CD8-positive, alpha-beta memory T cell (primary cell): ENCODE results near the gene MYO1D. TPM values are rescaled to one million over a fixed set of nuclear protein-coding genes. Genes with fewer than 3 reads are reported as not detected.

Experiments
- CTCF ChIA-PET: fragments of 350-600 bp; sonication (Branson Sonifier 250); formaldehyde crosslinking; loops from one replicate; lab custom pipeline; 2021; ENCODE audit warnings: antibody characterized with exemption; lab: Charles Lee
- POLR2A ChIA-PET: fragments of 350-600 bp; sonication (Branson Sonifier 250); formaldehyde crosslinking; loops from one replicate; lab custom pipeline; 2021; ENCODE audit warnings: antibody characterized with exemption; lab: Charles Lee
- DNase-seq, 5 donors: peaks; one replicate each; pipeline versions ENCODE4 v3.0.0 to v3.0.0-alpha.2; 2020 to 2022; ENCODE audit warnings: mixed read lengths in 1 of 5
- H3K27ac ChIP-seq: one replicate; pipeline ENCODE4 v1.7.0; 2013; ENCODE audit warnings: low read depth, mild to moderate bottlenecking, low read length, moderate library complexity
- H3K27me3 ChIP-seq: 2 replicates; pipeline ENCODE4 v1.7.0; 2013; ENCODE audit warnings: low read length, mild to moderate bottlenecking; ENCODE audit not compliant: insufficient read depth, poor library complexity, severe bottlenecking
- H3K36me3 ChIP-seq: 2 replicates; pipeline ENCODE4 v1.7.0; 2013; ENCODE audit warnings: mild to moderate bottlenecking, low read length, moderate library complexity; ENCODE audit not compliant: insufficient read depth
- H3K4me1 ChIP-seq: 2 replicates; pipeline ENCODE4 v1.7.0; 2013; ENCODE audit warnings: mild to moderate bottlenecking, low read length, moderate library complexity; ENCODE audit not compliant: insufficient read depth
- H3K4me3 ChIP-seq: 2 replicates; pipeline ENCODE4 v1.7.0; 2013; ENCODE audit warnings: mild to moderate bottlenecking, low read length
- H3K9me3 ChIP-seq: 2 replicates; pipeline ENCODE4 v1.7.0; 2013; ENCODE audit warnings: mild to moderate bottlenecking, low read length
- H3K27ac Mint-ChIP-seq, 8 donors: one replicate each; pipeline ENCODE4 v1.8.0; 2020 to 2021; ENCODE audit warnings: mixed read lengths in 8 of 8, mild to moderate bottlenecking in 6 of 8, inconsistent platforms in 3 of 8, moderate library complexity in 3 of 8
- H3K27me3 Mint-ChIP-seq, 2 donors: one replicate each; pipeline ENCODE4 v1.8.0; 2020 to 2021; ENCODE audit warnings: mixed read lengths in 2 of 2, mild to moderate bottlenecking in 1 of 2, moderate library complexity in 1 of 2
- H3K36me3 Mint-ChIP-seq, 3 donors: one replicate each; pipeline ENCODE4 v1.8.0; 2020 to 2021; ENCODE audit warnings: mixed read lengths in 3 of 3, inconsistent platforms in 1 of 3, mild to moderate bottlenecking in 1 of 3
- H3K4me1 Mint-ChIP-seq, 3 donors: one replicate each; pipeline ENCODE4 v1.8.0; 2020 to 2021; ENCODE audit warnings: mixed read lengths in 3 of 3, inconsistent platforms in 1 of 3, mild to moderate bottlenecking in 1 of 3
- H3K4me3 Mint-ChIP-seq, 7 donors: one replicate each; pipeline ENCODE4 v1.8.0; 2020 to 2021; ENCODE audit warnings: mixed read lengths in 7 of 7, mild to moderate bottlenecking in 6 of 7, moderate library complexity in 4 of 7, inconsistent platforms in 2 of 7
- H3K9me3 Mint-ChIP-seq, 5 donors: one replicate each; pipeline ENCODE4 v1.8.0; 2020 to 2022; ENCODE audit warnings: mixed read lengths in 5 of 5, mild to moderate bottlenecking in 3 of 5, moderate library complexity in 2 of 5, inconsistent platforms in 1 of 5
- polyA plus RNA-seq: library from polyadenylated mRNA; unstranded; fragments of 300-500 nt; fragmentation: Illumina TruSeq; gene quantifications from one replicate; pipeline ENCODE4 v1.2.3, GENCODE V29; 2021
- total RNA-seq, 2 experiments: library from RNA; stranded (reverse); gene quantifications; one replicate each; pipeline ENCODE4 v1.2.3, GENCODE V29; 2021

MYO1D gene
- total and polyA plus RNA-seq, 3 experiments from 2014 or later: 9.0 to 15.8 (median 11.5) TPM

- ChIA-PET POLR2A (no interaction called here), CTCF (interaction anchor here (0.9 kb wide), 1 partner anchor 23 kb away, joined by 3 read pairs; no protein-coding TSS in a partner anchor)
- Mint-ChIP-seq H3K9me3 (no peaks in the 10 kb centered on the region), H3K36me3 (peaks cover 0 to 1% (median 0%) of the 10 kb centered on the region in 3 donors), H3K4me1 (peaks cover 0 to 2% (median 0%) of the 10 kb centered on the region in 3 donors), H3K4me3 (no peak overlapping the region), H3K27me3 (peaks cover 0 to 4% of the 10 kb centered on the region in 2 donors), H3K27ac (no peak overlapping the region)
- Histone ChIP-seq H3K27ac (no peak overlapping the region), H3K4me3 (no peak overlapping the region), H3K9me3 (no peaks in the 10 kb centered on the region), H3K4me1 (no peaks in the 10 kb centered on the region), H3K27me3 (no peaks in the 10 kb centered on the region), H3K36me3 (no peaks in the 10 kb centered on the region)
- no peak for DNase-seq
These were observed 22.7 kb downstream of the MYO1D start for GRCh38 chr17:32854207-32854606.

- no peaks in the 10 kb centered on the region for H3K27me3 ChIP-seq
- H3K4me1 ChIP-seq: no peaks in the 10 kb centered on the region
- Mint-ChIP-seq H3K4me1 (peaks cover 0 to 2% (median 0%) of the 10 kb centered on the region in 3 donors), H3K4me3 (no peak overlapping the region), H3K27me3 (peaks cover 0 to 4% of the 10 kb centered on the region in 2 donors), H3K27ac (no peak overlapping the region), H3K36me3 (peaks cover 0 to 1% (median 0%) of the 10 kb centered on the region in 3 donors), H3K9me3 (no peaks in the 10 kb centered on the region)
- no peak overlapping the region for H3K27ac ChIP-seq
- no peaks in the 10 kb centered on the region for H3K9me3 ChIP-seq
- H3K36me3 ChIP-seq: no peaks in the 10 kb centered on the region
- ChIA-PET POLR2A (no interaction called here), CTCF (no interaction called here)
- no peak overlapping the region for H3K4me3 ChIP-seq
- DNase-seq: no peak
These were observed 24.1 kb downstream of the MYO1D start for GRCh38 chr17:32852811-32853210.

- H3K36me3 ChIP-seq: no peaks in the 10 kb centered on the region
- Mint-ChIP-seq H3K27ac (no peak overlapping the region), H3K4me3 (no peak overlapping the region), H3K4me1 (peaks cover 0 to 2% (median 0%) of the 10 kb centered on the region in 3 donors), H3K9me3 (no peaks in the 10 kb centered on the region), H3K36me3 (no peaks in the 10 kb centered on the region), H3K27me3 (peaks cover 0 to 4% of the 10 kb centered on the region in 2 donors)
- ChIA-PET POLR2A (no interaction called here), CTCF (no interaction called here)
- no peaks in the 10 kb centered on the region for H3K27me3 ChIP-seq
- no peak overlapping the region for H3K4me3 ChIP-seq
- no peak overlapping the region for H3K27ac ChIP-seq
- no peaks in the 10 kb centered on the region for H3K4me1 ChIP-seq
- no peak for DNase-seq
- H3K9me3 ChIP-seq: no peaks in the 10 kb centered on the region
These were observed 27.0 kb downstream of the MYO1D start for GRCh38 chr17:32849879-32850278.

- H3K9me3 Mint-ChIP-seq: no peaks in the 10 kb centered on the region
- no peaks in the 10 kb centered on the region for H3K36me3 Mint-ChIP-seq
- POLR2A ChIA-PET: no interaction called here
- no peaks in the 10 kb centered on the region for H3K4me1 ChIP-seq
- H3K27me3 ChIP-seq: no peaks in the 10 kb centered on the region
- H3K27ac ChIP-seq: no peak overlapping the region
- H3K27me3 Mint-ChIP-seq: peaks cover 1 to 9% of the 10 kb centered on the region in 2 donors
- no peak overlapping the region for H3K27ac Mint-ChIP-seq
- no peak overlapping the region for H3K4me3 Mint-ChIP-seq
- H3K9me3 ChIP-seq: no peaks in the 10 kb centered on the region
- DNase-seq: no peak
- no peaks in the 10 kb centered on the region for H3K36me3 ChIP-seq
- peaks cover 0 to 2% (median 0%) of the 10 kb centered on the region in 3 donors for H3K4me1 Mint-ChIP-seq
- CTCF ChIA-PET: no interaction called here
- no peak overlapping the region for H3K4me3 ChIP-seq
These were observed 28.9 kb downstream of the MYO1D start for GRCh38 chr17:32847977-32848376.

GRCh38 chr17:32846143-32846542, 30.8 kb downstream of the MYO1D start:
- H3K9me3 ChIP-seq: no peaks in the 10 kb centered on the region
- H3K36me3 ChIP-seq: no peaks in the 10 kb centered on the region
- H3K4me1 ChIP-seq: no peaks in the 10 kb centered on the region
- DNase-seq: no peak
- H3K27me3 ChIP-seq: no peaks in the 10 kb centered on the region
- Mint-ChIP-seq H3K9me3 (no peaks in the 10 kb centered on the region), H3K4me3 (no peak overlapping the region), H3K4me1 (peaks cover 0 to under 1% (median 0%) of the 10 kb centered on the region in 3 donors), H3K36me3 (no peaks in the 10 kb centered on the region), H3K27me3 (peaks cover 1 to 6% of the 10 kb centered on the region in 2 donors), H3K27ac (peak overlapping the region in 1 of 8 donors; percentile 11)
- POLR2A ChIA-PET: no interaction called here
- H3K4me3 ChIP-seq: no peak overlapping the region
- no peak overlapping the region for H3K27ac ChIP-seq
- CTCF ChIA-PET: no interaction called here

GRCh38 chr17:32840241-32840640, 36.7 kb downstream of the MYO1D start:
- Histone ChIP-seq H3K9me3 (no peaks in the 10 kb centered on the region), H3K27ac (no peak overlapping the region), H3K36me3 (no peaks in the 10 kb centered on the region), H3K4me1 (no peaks in the 10 kb centered on the region), H3K27me3 (no peaks in the 10 kb centered on the region), H3K4me3 (no peak overlapping the region)
- Mint-ChIP-seq H3K36me3 (peaks cover 0 to 1% (median 0%) of the 10 kb centered on the region in 3 donors), H3K27ac (no peak overlapping the region), H3K9me3 (no peaks in the 10 kb centered on the region), H3K27me3 (peaks cover 5 to 6% of the 10 kb centered on the region in 2 donors), H3K4me1 (peaks cover 0 to 3% (median 0%) of the 10 kb centered on the region in 3 donors), H3K4me3 (no peak overlapping the region)
- ChIA-PET CTCF (no interaction called here), POLR2A (no interaction called here)
- no peak for DNase-seq

- Mint-ChIP-seq H3K4me3 (no peak overlapping the region), H3K27ac (peak overlapping the region in 1 of 8 donors; percentile 48), H3K9me3 (no peaks in the 10 kb centered on the region), H3K4me1 (peaks cover 0 to 3% (median 2%) of the 10 kb centered on the region in 3 donors), H3K36me3 (peaks cover 0 to 4% (median 0%) of the 10 kb centered on the region in 3 donors), H3K27me3 (peaks cover 5 to 6% of the 10 kb centered on the region in 2 donors)
- H3K4me1 ChIP-seq: no peaks in the 10 kb centered on the region
- H3K36me3 ChIP-seq: no peaks in the 10 kb centered on the region
- H3K9me3 ChIP-seq: no peaks in the 10 kb centered on the region
- ChIA-PET CTCF (interaction anchor here (1.5 kb wide), 1 partner anchor 54 kb away, joined by 4 read pairs; no protein-coding TSS in a partner anchor), POLR2A (no interaction called here)
- H3K27me3 ChIP-seq: no peaks in the 10 kb centered on the region
- H3K27ac ChIP-seq: no peak overlapping the region
- no peak for DNase-seq
- H3K4me3 ChIP-seq: no peak overlapping the region
These were observed 40.4 kb downstream of the MYO1D start for GRCh38 chr17:32836527-32836926.

- Histone ChIP-seq H3K4me1 (no peaks in the 10 kb centered on the region), H3K27me3 (no peaks in the 10 kb centered on the region), H3K36me3 (no peaks in the 10 kb centered on the region), H3K9me3 (no peaks in the 10 kb centered on the region), H3K4me3 (no peak overlapping the region), H3K27ac (no peak overlapping the region)
- Mint-ChIP-seq H3K27me3 (peaks cover 4 to 5% of the 10 kb centered on the region in 2 donors), H3K9me3 (no peaks in the 10 kb centered on the region), H3K4me1 (peaks cover 0 to 3% (median 2%) of the 10 kb centered on the region in 3 donors), H3K27ac (no peak overlapping the region), H3K4me3 (no peak overlapping the region), H3K36me3 (peaks cover 0 to 4% (median 0%) of the 10 kb centered on the region in 3 donors)
- DNase-seq: no peak
- POLR2A ChIA-PET: interaction anchor here (0.7 kb wide), 1 partner anchor 42 kb away, joined by 4 read pairs; the partner anchor contains the start of gene MYO1D
- CTCF ChIA-PET: interaction anchor here (1.3 kb wide), 1 partner anchor 26 kb away, joined by 4 read pairs; no protein-coding TSS in a partner anchor
These were observed 41.6 kb downstream of the MYO1D start for GRCh38 chr17:32835291-32835761.
